Measurements from ENCODE around the gene CFB. TPM values are rescaled to one million over a fixed set of nuclear protein-coding genes. Genes with fewer than 3 reads are reported as not detected.

CFB gene
- total RNA-seq, 2 donors from 2014 or later = 65.5 to 126 TPM

DNA sequence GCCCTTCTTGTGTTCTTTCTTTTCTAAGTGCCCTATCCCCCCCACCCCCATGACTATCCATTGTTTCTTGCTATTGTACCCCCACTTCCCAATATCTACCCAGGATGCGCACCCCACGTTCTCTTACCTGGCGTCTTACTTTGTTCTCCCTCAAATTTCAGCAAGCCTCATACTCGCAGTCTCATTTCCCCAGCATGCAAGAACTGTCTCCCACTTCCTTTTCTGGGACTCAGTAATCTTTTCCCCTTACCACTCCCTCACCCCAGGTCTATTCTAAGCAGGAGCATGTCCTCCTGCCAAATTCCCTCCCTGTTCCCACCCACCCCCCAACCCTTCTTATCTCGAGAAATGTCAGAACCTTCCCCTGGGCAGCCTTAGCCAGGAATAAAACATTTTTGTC is 46.7 kb upstream of the CFB start:
- Histone ChIP-seq H3K4me3 (no peak overlapping the region), H3K27ac (peak overlapping the region in 1 of 2 donors; percentile 87)

DNA sequence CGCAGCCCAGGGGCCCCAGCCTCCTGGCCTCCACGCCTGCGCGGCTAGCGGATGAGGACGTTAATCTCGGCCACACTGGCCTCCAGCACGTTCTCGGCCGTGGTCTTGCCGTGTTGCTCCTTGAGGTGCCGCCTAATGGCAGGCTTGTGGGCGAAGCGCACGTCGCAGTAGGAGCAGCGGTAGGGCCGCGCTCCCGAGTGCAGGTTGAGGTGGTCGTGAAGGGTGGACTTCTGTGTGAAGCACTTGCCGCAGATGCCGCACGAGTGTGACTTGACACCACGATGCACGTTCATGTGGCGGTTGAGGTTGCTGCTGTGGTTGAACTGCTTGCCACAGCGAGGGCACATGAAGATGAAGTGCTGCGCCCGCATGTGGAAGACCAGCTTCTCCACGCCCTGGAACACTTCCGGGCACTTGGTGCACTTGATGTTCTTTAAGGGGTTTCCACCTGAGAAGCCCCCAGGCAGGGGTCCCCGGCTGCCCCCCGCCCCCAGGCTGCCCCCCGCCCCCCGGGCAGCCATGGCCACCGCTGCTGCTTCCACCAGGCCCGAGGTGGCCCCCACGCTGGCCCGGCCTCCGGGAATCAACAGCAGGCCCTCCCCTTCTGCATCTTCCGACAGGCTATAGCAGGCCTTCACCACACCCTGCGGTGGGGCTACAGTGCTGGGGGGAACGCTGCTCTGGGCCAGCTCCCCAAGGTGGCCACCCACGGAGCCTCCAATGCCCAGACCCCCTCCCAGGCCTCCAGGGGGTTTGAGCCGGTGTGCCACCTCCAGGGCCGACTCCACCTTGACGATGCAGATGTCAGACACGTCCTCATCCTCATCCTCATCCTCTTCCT is 45.8 kb upstream of the CFB start:
- H3K9me3 ChIP-seq = no peaks in the 10 kb centered on the region
- H3K27me3 ChIP-seq = no peaks in the 10 kb centered on the region
- H3K4me3 ChIP-seq = no peak overlapping the region
- DNase-seq (ENCODE audit: low spot score) = no peak
- H3K4me1 ChIP-seq = peaks cover 0 to 49% of the 10 kb centered on the region in 2 donors
- TF ChIP-seq, protein P1, sequence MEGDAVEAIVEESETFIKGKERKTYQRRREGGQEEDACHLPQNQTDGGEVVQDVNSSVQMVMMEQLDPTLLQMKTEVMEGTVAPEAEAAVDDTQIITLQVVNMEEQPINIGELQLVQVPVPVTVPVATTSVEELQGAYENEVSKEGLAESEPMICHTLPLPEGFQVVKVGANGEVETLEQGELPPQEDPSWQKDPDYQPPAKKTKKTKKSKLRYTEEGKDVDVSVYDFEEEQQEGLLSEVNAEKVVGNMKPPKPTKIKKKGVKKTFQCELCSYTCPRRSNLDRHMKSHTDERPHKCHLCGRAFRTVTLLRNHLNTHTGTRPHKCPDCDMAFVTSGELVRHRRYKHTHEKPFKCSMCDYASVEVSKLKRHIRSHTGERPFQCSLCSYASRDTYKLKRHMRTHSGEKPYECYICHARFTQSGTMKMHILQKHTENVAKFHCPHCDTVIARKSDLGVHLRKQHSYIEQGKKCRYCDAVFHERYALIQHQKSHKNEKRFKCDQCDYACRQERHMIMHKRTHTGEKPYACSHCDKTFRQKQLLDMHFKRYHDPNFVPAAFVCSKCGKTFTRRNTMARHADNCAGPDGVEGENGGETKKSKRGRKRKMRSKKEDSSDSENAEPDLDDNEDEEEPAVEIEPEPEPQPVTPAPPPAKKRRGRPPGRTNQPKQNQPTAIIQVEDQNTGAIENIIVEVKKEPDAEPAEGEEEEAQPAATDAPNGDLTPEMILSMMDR (IDR thresholded peaks at IDR 0.05) = no peak
- no peaks in the 10 kb centered on the region for H3K36me3 ChIP-seq
- H3K27ac ChIP-seq = peak overlapping the region in 1 of 2 donors; percentile 89

More for the DNA sequence above, 46.7 kb upstream of the CFB start:
- TF ChIP-seq, protein P1 (IDR thresholded peaks at IDR 0.05) = no peak
- no peak for DNase-seq (ENCODE audit: low spot score)
- peaks cover 0 to 49% of the 10 kb centered on the region in 2 donors for H3K4me1 ChIP-seq
- H3K36me3 ChIP-seq = no peaks in the 10 kb centered on the region
- H3K27me3 ChIP-seq = no peaks in the 10 kb centered on the region
- H3K9me3 ChIP-seq = no peaks in the 10 kb centered on the region

DNA sequence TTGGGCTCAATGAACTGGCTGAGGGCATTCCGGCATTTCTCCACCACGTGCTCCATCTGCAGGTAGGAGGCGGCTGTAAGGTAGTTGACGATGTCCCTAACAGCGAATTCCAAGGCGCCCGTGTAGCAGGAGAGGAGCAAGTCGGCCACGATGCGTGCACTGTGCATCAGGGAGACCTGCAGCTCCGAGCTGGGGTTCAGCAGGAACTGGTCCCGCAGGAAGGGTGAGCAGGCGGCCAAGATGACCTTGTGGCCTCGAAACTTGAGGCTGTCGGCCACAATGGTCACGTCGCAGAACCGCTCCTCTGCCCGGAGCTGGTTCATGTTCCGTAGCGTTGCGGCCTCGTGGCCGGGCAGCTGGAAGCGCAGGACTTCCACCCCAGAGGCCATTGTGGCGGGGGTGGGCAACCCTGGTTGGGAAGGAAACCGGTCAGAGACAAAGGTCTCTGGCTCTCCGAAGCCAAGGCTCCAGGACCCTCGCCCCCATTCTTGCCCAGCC is 44.9 kb upstream of the CFB start:
- Histone ChIP-seq H3K27ac (peak overlapping the region; percentile 89 to 91), H3K4me1 (peaks cover 0 to 49% of the 10 kb centered on the region in 2 donors), H3K36me3 (no peaks in the 10 kb centered on the region), H3K27me3 (no peaks in the 10 kb centered on the region), H3K4me3 (peak overlapping the region; percentile 61 to 73), H3K9me3 (no peaks in the 10 kb centered on the region)
- DNase-seq (ENCODE audit: low spot score) = no peak
- TF ChIP-seq, protein P1 (IDR thresholded peaks at IDR 0.05) = no peak

DNA sequence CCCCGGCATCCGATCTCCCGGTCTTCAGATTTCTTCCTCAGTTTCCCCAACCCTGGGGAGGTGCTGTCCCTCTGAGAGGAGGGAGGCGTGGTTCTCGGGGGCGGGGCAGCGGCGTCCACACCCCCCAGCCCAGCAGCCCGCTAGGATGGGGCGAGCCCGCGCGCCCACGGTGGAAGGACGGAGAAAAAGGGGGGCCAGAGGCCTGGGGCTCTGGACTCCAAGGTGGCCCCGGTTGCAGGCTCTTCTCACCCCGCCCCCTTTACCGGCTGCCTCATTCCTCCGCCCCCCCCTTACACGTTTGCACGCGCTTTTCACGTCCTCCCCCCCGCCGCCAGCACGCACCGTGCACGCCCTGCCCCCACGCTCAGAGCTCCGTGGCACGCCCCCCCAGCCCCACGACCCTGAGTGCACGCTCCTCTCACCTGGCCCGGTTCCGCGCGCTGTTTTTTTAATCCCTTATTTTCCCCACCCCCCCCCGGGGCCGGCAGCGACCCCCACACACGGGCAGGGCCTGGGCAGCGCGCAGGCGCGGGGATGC is 44.4 kb upstream of the CFB start:
- H3K27me3 ChIP-seq = no peaks in the 10 kb centered on the region
- DNase-seq (ENCODE audit: low spot score) = no peak
- no peaks in the 10 kb centered on the region for H3K9me3 ChIP-seq
- peaks cover 0 to 45% of the 10 kb centered on the region in 2 donors for H3K4me1 ChIP-seq
- H3K4me3 ChIP-seq = peak overlapping the region; percentile 61 to 73
- no peaks in the 10 kb centered on the region for H3K36me3 ChIP-seq
- TF ChIP-seq, protein P1 (IDR thresholded peaks at IDR 0.05) = no peak
- peak overlapping the region; percentile 89 to 91 for H3K27ac ChIP-seq

DNA sequence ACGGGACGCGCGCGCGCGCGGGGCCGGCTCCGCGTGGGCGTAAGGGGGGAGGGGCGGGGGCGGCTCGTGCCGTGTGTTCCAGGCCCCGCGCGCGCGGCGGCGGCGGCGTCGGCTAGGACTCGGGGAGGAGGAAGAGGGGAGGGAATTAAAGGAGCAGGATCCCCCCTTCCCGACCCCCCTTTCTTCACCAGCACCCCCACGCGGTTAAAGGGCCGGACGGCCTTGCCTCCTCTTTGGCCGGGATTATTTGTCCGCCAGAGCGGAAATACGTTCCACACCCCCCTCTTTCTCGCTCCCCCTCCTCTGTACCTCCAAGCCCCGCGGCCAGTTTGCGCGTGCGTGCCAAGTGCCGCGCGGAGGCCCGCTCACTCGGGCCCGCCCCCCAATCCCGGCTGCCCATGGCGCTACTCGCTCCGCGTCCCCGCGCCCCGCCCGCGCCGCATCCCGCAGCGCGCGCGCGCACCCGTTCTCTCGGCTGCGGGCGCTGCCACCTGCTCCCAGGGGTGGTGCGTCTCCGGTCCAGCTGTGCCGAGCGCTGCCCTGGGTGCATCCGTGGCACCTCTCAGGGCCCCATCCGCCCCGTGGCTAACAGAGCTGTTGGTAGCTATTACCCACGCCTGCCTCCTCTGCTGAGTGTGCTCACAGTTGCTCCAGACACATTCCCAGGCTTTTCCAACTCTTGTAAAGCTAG is 43.8 kb upstream of the CFB start, which contains the start of gene ZBTB12:
Gene ZBTB12, minus strand, starts transcription at position 134 of the 691 bp plus-strand sequence. CDS start 781 bp downstream, outside the sequence.
- Histone ChIP-seq H3K9me3 (no peaks in the 10 kb centered on the region), H3K36me3 (no peaks in the 10 kb centered on the region), H3K4me1 (peaks cover 0 to 39% of the 10 kb centered on the region in 2 donors), H3K27ac (peak within 1 kb of the TSS; percentile 89 to 91), H3K27me3 (no peaks in the 10 kb centered on the region), H3K4me3 (peak within 1 kb of the TSS; percentile 61 to 73)
- TF ChIP-seq, protein P1 (IDR thresholded peaks at IDR 0.05) = no peak
- peak; percentile 85 for DNase-seq (ENCODE audit: low spot score)
